Glutamatergic neuron (in vitro differentiated cells): ENCODE data around the gene TLX2. TPM values are rescaled to one million over a fixed set of nuclear protein-coding genes. Genes with fewer than 3 reads are reported as not detected.
A peak's percentile ranks its signal among the peaks of the same experiment; 100 is the strongest.

ENCODE experiments used
- DNase-seq: peaks from one replicate; pipeline ENCODE4 v3.0.0; 2022
- H3K27ac Mint-ChIP-seq: one replicate; pipeline ENCODE4 v1.8.0; 2020; ENCODE audit warnings: mild to moderate bottlenecking, mixed read lengths, inconsistent platforms; ENCODE audit not compliant: unreplicated experiment
- H3K27me3 Mint-ChIP-seq: one replicate; pipeline ENCODE4 v1.8.0; 2020; ENCODE audit warnings: mild to moderate bottlenecking, moderate library complexity, mixed read lengths, inconsistent platforms; ENCODE audit not compliant: unreplicated experiment
- H3K36me3 Mint-ChIP-seq: one replicate; pipeline ENCODE4 v1.8.0; 2020; ENCODE audit warnings: mild to moderate bottlenecking, mixed read lengths, inconsistent platforms; ENCODE audit not compliant: unreplicated experiment
- H3K4me1 Mint-ChIP-seq: one replicate; pipeline ENCODE4 v1.8.0; 2020; ENCODE audit warnings: mild to moderate bottlenecking, low read depth, mixed read lengths, inconsistent platforms; ENCODE audit not compliant: unreplicated experiment
- H3K4me3 Mint-ChIP-seq: one replicate; pipeline ENCODE4 v1.8.0; 2020; ENCODE audit warnings: mild to moderate bottlenecking, mixed read lengths, inconsistent platforms; ENCODE audit not compliant: unreplicated experiment
- H3K9me3 Mint-ChIP-seq: one replicate; pipeline ENCODE4 v1.8.0; 2020; ENCODE audit warnings: mild to moderate bottlenecking, moderate library complexity, mixed read lengths, inconsistent platforms; ENCODE audit not compliant: unreplicated experiment
- total RNA-seq: library from RNA; stranded (reverse); fragmentation: NEBNext Ultra II Directional; extraction: Animal tissue kit (Norgen Biotek cat#: 25700); gene quantifications from one replicate; pipeline ENCODE4 v1.2.1, GENCODE V29; 2021; ENCODE audit not compliant: unreplicated experiment
- TF ChIP-seq, protein P1 (sequence below): fragments of 200-600 bp; sonication (generic); IDR thresholded peaks from one replicate; pipeline ENCODE4 v1.5.0; 2021; ENCODE audit not compliant: partially characterized antibody, unreplicated experiment

The TLX2 gene
- total RNA-seq, 1 donor from 2014 or later, result 21.2 TPM

DNA sequence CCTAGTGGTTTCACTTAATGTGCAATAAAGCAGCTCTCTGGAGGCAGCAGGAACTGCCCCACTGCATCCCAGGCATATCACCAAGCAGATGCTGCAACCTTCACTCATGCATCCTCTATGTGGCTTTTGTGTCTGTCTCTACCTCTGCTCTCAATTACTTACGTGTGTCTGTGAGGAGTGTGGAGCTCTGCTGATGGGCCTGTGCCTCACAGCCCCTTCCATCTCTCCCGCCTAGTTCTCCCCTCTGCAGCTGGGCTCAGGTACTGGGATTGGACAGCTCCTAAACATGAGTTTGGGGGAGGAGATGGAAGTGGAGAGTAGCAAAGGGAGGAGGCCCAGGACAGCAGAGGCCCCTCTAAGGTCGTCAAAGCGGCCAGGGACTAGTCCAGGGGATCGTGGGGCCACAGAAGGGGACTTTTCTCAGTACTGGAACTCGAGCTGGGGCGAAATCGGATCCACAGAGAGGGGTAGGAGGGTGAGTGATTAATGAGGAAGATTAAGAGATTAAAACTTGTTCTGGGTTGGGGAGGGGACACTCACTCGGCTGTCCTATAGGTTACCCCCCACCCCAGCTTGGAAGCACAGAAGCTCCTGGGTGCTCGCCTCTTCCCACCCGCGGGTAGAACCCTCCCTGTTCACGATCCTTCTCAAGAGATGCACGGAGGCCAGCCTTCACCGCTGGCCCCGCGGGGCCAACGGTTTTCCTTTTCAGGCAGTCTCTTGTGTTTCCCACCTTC lies 12.7 kb upstream of the TLX2 start:
- peaks cover 10% of the 10 kb centered on the region for H3K36me3 Mint-ChIP-seq
- peak overlapping the region; percentile 82 for H3K4me3 Mint-ChIP-seq
- H3K27me3 Mint-ChIP-seq, result peaks cover 36% of the 10 kb centered on the region
- DNase-seq, result no peak
- peaks cover 8% of the 10 kb centered on the region for H3K9me3 Mint-ChIP-seq
- TF ChIP-seq, protein P1, sequence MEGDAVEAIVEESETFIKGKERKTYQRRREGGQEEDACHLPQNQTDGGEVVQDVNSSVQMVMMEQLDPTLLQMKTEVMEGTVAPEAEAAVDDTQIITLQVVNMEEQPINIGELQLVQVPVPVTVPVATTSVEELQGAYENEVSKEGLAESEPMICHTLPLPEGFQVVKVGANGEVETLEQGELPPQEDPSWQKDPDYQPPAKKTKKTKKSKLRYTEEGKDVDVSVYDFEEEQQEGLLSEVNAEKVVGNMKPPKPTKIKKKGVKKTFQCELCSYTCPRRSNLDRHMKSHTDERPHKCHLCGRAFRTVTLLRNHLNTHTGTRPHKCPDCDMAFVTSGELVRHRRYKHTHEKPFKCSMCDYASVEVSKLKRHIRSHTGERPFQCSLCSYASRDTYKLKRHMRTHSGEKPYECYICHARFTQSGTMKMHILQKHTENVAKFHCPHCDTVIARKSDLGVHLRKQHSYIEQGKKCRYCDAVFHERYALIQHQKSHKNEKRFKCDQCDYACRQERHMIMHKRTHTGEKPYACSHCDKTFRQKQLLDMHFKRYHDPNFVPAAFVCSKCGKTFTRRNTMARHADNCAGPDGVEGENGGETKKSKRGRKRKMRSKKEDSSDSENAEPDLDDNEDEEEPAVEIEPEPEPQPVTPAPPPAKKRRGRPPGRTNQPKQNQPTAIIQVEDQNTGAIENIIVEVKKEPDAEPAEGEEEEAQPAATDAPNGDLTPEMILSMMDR, result no peak
- H3K27ac Mint-ChIP-seq, result peak overlapping the region; percentile 84
- H3K4me1 Mint-ChIP-seq, result peaks cover 15% of the 10 kb centered on the region

DNA sequence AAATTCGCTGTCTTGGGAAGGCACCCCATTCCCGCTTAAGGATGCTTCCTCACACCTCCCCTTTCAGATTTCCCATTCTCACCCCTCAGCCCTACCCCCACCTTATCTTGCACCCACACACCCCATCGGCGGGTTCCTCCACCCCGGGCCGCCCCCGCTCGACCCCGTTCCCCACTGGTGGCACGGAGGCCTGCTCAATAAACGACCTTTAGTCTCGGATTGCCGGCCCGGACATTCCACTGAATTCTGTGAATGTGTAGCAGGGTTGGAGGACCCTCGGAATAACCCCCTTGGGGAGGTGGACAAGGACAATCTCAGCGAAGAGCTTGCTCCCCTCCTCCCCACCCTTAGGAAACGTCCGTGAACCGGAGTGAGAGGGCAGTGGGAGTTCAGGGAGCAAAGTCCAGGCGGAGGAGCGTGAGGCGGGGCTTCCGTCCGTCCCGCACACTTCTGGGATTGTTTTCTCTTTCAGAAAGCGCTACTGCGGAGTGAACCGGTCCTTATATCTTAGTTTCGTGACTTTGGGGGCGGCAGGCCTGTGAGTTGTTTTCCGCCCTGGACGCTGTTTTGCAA lies 12.0 kb upstream of the TLX2 start:
- peaks cover 15% of the 10 kb centered on the region for H3K9me3 Mint-ChIP-seq
- H3K27me3 Mint-ChIP-seq, result peaks cover 38% of the 10 kb centered on the region
- H3K36me3 Mint-ChIP-seq, result peaks cover 8% of the 10 kb centered on the region
- H3K4me1 Mint-ChIP-seq, result peaks cover 19% of the 10 kb centered on the region
- no peak for DNase-seq
- TF ChIP-seq, protein P1, result no peak
- H3K4me3 Mint-ChIP-seq, result peak overlapping the region; percentile 82
- H3K27ac Mint-ChIP-seq, result no peak overlapping the region

DNA sequence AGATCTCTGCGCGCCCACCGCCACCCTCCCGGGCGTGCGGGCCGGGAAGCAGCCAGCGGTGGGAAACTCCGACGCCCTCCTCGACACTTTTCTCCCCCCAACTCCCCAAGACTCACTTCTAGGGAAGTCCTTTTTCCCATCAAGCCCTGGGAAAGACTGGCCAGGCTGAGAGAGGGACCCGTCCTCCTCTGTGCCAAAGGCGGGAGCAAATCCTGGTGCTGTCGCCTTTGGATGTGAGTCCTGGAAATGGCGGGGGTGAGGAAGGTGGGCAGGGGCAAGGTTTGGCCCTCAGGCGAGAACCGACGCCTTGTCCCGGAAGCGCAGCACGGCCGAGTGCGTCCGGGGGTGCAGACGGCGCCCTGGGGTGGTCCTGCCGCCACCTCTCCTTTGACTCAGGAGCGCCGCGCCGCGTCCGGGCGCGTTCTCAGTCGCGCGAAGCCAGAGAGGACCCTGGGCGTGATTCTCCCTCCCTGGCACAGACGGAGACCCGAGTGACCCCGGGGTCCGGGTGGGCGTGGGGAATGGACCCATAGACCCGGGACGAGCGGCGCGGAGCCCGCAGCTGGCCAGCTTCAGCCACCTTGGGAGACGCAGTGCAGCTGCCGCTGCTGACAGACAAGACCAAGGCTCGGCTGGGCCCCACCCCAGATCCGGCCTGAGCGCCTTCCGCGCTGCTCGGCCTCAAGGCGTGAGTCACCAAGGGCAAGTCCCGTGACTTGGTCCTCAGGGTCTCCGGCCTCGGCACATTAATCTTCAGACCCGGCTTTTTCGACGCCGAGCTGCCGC lies 11.3 kb upstream of the TLX2 start:
- DNase-seq, result peak; percentile 64
- Mint-ChIP-seq H3K27me3 (peaks cover 40% of the 10 kb centered on the region), H3K4me1 (peaks cover 19% of the 10 kb centered on the region), H3K27ac (no peak overlapping the region), H3K9me3 (peaks cover 22% of the 10 kb centered on the region), H3K4me3 (peak overlapping the region; percentile 82), H3K36me3 (peaks cover 8% of the 10 kb centered on the region)
- TF ChIP-seq, protein P1, result no peak

DNA sequence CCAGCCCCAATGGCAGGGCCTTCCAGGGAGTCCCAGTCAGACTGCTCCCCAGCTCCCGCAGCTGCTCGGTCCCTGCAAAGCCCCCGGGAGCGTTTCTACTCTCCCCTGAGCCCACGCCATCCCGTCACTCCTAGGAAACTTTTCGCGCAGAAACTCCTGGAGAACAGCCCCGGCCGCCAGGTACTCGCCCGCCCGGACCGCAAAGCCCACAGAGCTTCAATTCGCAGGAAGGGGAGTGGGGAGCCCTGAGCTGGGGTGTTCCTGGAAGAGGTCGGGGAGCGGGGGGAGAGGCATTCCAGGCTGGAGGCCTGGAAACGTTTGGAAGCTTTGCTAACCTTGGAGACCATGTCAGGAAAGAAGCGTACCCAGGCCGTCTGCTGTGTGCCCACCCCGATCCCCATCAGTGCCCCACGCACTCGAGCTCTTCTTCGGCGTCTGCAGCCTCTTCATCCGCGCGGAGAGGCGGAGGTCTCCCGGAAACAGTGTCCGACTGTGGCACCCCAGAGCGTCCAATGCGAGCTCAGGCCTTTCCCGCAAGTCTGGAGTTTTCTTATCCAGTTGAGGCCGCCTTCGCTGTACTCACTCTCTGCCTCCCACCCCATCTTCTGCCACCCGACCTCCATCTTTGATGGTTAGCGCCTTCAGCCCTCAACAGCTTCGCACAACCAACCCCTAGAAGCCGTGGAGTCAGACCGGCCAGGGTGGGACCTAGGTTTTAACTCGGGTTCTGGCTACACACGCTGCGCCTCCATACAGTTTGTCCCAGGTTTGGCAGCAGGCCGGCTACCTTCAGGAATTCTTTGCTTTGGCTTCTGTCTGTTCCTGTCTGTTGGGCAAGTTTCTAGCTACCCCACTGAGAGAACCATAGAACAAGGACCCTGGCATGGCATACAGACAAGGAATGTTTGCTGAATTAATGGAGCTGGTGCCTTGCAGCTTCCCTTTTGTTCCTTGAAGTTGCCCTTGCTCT lies 10.5 kb upstream of the TLX2 start:
- no peak for DNase-seq
- Mint-ChIP-seq H3K9me3 (peaks cover 29% of the 10 kb centered on the region), H3K4me1 (peaks cover 24% of the 10 kb centered on the region), H3K27ac (no peak overlapping the region), H3K36me3 (peaks cover 8% of the 10 kb centered on the region), H3K27me3 (peaks cover 40% of the 10 kb centered on the region), H3K4me3 (peak overlapping the region; percentile 74)
- TF ChIP-seq, protein P1, result no peak
